NCI-H2029 (cell line): ENCODE data around the gene ABI2.
"Not testable (repeated sequence)": the region's sequence is repeated elsewhere in the genome, so short reads cannot be mapped to it uniquely, and the experiment has no call there.

Experiments used
- DNase-seq: peaks from one replicate; lab custom pipeline; 2025; lab: John Stamatoyannopoulos, UW

Gene ABI2

GRCh38 chr2:203359450-203359849 lies 31.3 kb downstream of the ABI2 start:
- no peak for DNase-seq

GRCh38 chr2:203360833-203361430 lies 32.7 kb downstream of the ABI2 start:
- no peak for DNase-seq

GRCh38 chr2:203361495-203361894 lies 33.3 kb downstream of the ABI2 start:
- DNase-seq: no peak

GRCh38 chr2:203361922-203362321 lies 33.7 kb downstream of the ABI2 start:
- no peak for DNase-seq

- DNase-seq: no peak
Observed at GRCh38 chr2:203366639-203367466, 38.7 kb downstream of the ABI2 start.

- not testable (repeated sequence) for DNase-seq
Observed at GRCh38 chr2:203372706-203373105, 44.5 kb downstream of the ABI2 start.

- no peak for DNase-seq
Observed at GRCh38 chr2:203376173-203376572, 48.0 kb downstream of the ABI2 start.

GRCh38 chr2:203379156-203379555 lies 51.0 kb downstream of the ABI2 start:
- DNase-seq: no peak

GRCh38 chr2:203383038-203383437 lies 54.8 kb downstream of the ABI2 start:
- no peak for DNase-seq

- not testable (repeated sequence) for DNase-seq
Observed at GRCh38 chr2:203388153-203388552, 60.0 kb downstream of the ABI2 start.

- no peak for DNase-seq
Observed at GRCh38 chr2:203394519-203395227, 66.5 kb downstream of the ABI2 start.

GRCh38 chr2:203395858-203396257 lies 67.7 kb downstream of the ABI2 start:
- DNase-seq: no peak

GRCh38 chr2:203396667-203397066 lies 68.5 kb downstream of the ABI2 start:
- DNase-seq: no peak

GRCh38 chr2:203399031-203399430 lies 70.8 kb downstream of the ABI2 start:
- DNase-seq: no peak

GRCh38 chr2:203400805-203401585 lies 72.8 kb downstream of the ABI2 start:
- DNase-seq: no peak

GRCh38 chr2:203404996-203405395 lies 76.8 kb downstream of the ABI2 start:
- DNase-seq: no peak

- DNase-seq: no peak
Observed at GRCh38 chr2:203407496-203407895, 79.3 kb downstream of the ABI2 start.

GRCh38 chr2:203412546-203413331 lies 84.5 kb downstream of the ABI2 start:
- DNase-seq: no peak

GRCh38 chr2:203413796-203414195 lies 85.6 kb downstream of the ABI2 start:
- DNase-seq: no peak

- no peak for DNase-seq
Observed at GRCh38 chr2:203418271-203418670, 90.1 kb downstream of the ABI2 start.

- no peak for DNase-seq
Observed at GRCh38 chr2:203427061-203427460, 98.9 kb downstream of the ABI2 start.
